Thoracic aorta (tissue), 2 donors: ENCODE data around the gene PES1. TPM values are rescaled to one million over a fixed set of nuclear protein-coding genes. Genes with fewer than 3 reads are reported as not detected.
"Not testable (repeated sequence)": the region's sequence is repeated elsewhere in the genome, so short reads cannot be mapped to it uniquely, and the experiment has no call there.

Source experiments
- ATAC-seq: fragments of 150-250 bp; one replicate; pipeline ENCODE4 v1.8.0; 2017; ENCODE audit warnings: low read depth; ENCODE audit not compliant: insufficient number of reproducible peaks, low FRiP score
- DNase-seq: peaks from one replicate; pipeline ENCODE4 v3.0.0-alpha.2; 2020; ENCODE audit warnings: low spot score
- H3K27ac ChIP-seq, 2 donors: fragments of 200-600 bp; sonication (generic); 1 replicate in 1 of 2; 2 replicates in 1 of 2; pipeline ENCODE4 v1.5.1; 2016; ENCODE audit warnings: mild to moderate bottlenecking in 2 of 2, moderate library complexity in 2 of 2
- H3K27me3 ChIP-seq: fragments of 200-600 bp; sonication (generic); replicated peaks from 2 replicates; pipeline ENCODE4 v1.6.0; 2016; ENCODE audit warnings: mild to moderate bottlenecking; ENCODE audit not compliant: insufficient read depth
- H3K36me3 ChIP-seq: fragments of 200-600 bp; sonication (generic); one replicate; pipeline ENCODE4 v1.5.1; 2016
- H3K4me1 ChIP-seq, 2 donors: fragments of 200-600 bp; sonication (generic); 1 replicate in 1 of 2; 2 replicates in 1 of 2; pipeline versions ENCODE4 v1.5.1 to v1.6.0; 2016; ENCODE audit warnings: low read depth in 2 of 2, mild to moderate bottlenecking in 1 of 2; ENCODE audit not compliant: control insufficient read depth in 1 of 2
- H3K4me3 ChIP-seq: fragments of 200-600 bp; sonication (generic); 2 replicates; pipeline ENCODE4 v1.5.1; 2016; ENCODE audit warnings: mild to moderate bottlenecking
- H3K9me3 ChIP-seq: fragments of 200-600 bp; sonication (generic); 2 replicates; pipeline ENCODE4 v1.5.1; 2016
- total RNA-seq, 2 donors: library from RNA; depleted of rRNA; stranded (reverse); fragments of >200 nt; gene quantifications; one replicate each; pipeline versions ENCODE4 v1.1.0 to v1.2.3, GENCODE V29; 2016
- TF ChIP-seq, protein P1 (sequence below): fragments of 200-600 bp; sonication (generic); IDR thresholded peaks from one replicate; pipeline ENCODE4 v1.5.1; 2019; ENCODE audit warnings: antibody characterized with exemption

The PES1 gene
- total RNA-seq, 2 donors from 2014 or later: 30.5 to 58.6 TPM

DNA sequence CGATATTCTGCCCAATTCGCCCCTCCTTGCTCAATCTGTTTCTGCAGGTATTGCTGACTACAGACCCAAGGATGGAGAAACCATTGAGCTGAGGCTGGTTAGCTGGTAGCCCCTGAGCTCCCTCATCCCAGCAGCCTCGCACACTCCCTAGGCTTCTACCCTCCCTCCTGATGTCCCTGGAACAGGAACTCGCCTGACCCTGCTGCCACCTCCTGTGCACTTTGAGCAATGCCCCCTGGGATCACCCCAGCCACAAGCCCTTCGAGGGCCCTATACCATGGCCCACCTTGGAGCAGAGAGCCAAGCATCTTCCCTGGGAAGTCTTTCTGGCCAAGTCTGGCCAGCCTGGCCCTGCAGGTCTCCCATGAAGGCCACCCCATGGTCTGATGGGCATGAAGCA is 34.7 kb upstream of the PES1 start:
- Histone ChIP-seq H3K27ac (no peak overlapping the region), H3K4me3 (no peak overlapping the region), H3K4me1 (no peaks in the 10 kb centered on the region), H3K27me3 (no peaks in the 10 kb centered on the region), H3K9me3 (no peaks in the 10 kb centered on the region), H3K36me3 (no peaks in the 10 kb centered on the region)
- DNase-seq (no peak), ATAC-seq (no peak)
- TF ChIP-seq, protein P1, sequence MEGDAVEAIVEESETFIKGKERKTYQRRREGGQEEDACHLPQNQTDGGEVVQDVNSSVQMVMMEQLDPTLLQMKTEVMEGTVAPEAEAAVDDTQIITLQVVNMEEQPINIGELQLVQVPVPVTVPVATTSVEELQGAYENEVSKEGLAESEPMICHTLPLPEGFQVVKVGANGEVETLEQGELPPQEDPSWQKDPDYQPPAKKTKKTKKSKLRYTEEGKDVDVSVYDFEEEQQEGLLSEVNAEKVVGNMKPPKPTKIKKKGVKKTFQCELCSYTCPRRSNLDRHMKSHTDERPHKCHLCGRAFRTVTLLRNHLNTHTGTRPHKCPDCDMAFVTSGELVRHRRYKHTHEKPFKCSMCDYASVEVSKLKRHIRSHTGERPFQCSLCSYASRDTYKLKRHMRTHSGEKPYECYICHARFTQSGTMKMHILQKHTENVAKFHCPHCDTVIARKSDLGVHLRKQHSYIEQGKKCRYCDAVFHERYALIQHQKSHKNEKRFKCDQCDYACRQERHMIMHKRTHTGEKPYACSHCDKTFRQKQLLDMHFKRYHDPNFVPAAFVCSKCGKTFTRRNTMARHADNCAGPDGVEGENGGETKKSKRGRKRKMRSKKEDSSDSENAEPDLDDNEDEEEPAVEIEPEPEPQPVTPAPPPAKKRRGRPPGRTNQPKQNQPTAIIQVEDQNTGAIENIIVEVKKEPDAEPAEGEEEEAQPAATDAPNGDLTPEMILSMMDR: no peak

DNA sequence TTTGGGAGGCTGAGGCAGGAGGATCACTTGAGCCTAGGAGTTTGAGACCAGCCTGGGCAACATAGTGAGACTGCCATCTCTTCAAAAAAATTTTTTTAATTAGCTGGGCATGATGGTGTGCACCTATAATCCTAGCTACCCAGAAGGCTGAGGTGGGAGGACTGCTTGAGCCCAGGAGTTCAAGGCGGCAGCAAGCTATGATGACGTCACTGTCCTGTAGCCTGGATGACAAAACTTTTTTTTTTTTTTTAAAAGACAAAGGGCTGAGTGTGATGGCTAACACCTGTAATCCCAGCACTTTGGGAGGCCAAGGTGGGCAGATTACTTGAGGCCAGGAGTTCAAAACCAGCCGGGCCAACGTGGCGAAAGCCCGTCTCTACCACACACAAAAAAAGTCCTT is 28.2 kb upstream of the PES1 start:
- ATAC-seq, H3K27me3 ChIP-seq, H3K36me3 ChIP-seq, H3K9me3 ChIP-seq, H3K27ac ChIP-seq, DNase-seq, H3K4me1 ChIP-seq, H3K4me3 ChIP-seq: not testable (repeated sequence)

DNA sequence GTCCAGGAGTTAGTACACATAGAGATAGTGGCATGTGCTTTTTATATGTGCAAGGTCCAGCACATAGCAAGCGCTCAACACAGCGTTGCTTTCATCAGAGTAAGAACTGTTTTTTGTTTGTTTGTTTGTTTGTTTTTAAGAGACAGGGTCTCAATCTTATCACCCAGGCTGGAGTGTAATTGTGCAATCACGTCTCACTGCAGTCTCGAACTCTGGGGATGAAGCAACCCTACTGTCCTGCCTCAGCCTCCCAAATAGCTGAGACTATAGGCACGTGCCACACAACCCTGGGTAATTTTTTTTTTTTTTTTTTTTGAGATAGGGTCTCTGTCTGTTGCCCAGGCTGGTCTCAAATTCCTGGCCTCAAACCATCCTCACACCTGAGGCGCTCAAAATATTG is 26.1 kb upstream of the PES1 start:
- TF ChIP-seq, protein P1: no peak
- H3K4me3 ChIP-seq: no peak overlapping the region
- H3K36me3 ChIP-seq: no peaks in the 10 kb centered on the region
- H3K27ac ChIP-seq: no peak overlapping the region
- DNase-seq: no peak
- H3K27me3 ChIP-seq: no peaks in the 10 kb centered on the region
- H3K9me3 ChIP-seq: no peaks in the 10 kb centered on the region
- ATAC-seq: no peak
- no peaks in the 10 kb centered on the region for H3K4me1 ChIP-seq

DNA sequence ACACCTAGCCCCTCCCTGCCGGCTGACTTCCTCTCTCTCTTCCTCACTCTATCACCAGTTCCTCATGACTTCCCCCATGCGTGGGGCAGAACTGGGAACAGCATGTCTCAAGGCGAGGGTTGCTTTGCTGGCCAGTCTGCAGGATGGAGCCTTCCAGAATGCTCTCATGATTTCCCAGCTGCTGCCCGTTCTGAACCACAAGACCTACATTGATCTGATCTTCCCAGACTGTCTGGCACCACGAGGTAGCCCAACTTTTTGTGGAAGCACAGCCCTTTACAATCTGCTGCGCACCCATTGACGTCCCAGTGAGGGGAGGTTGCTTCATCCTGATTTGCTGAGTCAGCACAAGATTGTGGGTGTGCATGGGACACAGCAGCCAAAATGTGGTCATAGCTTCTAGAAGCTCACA is 23.8 kb upstream of the PES1 start:
- TF ChIP-seq, protein P1: no peak
- no peaks in the 10 kb centered on the region for H3K9me3 ChIP-seq
- H3K27ac ChIP-seq: no peak overlapping the region
- no peak overlapping the region for H3K4me3 ChIP-seq
- H3K36me3 ChIP-seq: no peaks in the 10 kb centered on the region
- H3K27me3 ChIP-seq: no peaks in the 10 kb centered on the region
- ATAC-seq (no peak), DNase-seq (no peak)
- H3K4me1 ChIP-seq: no peaks in the 10 kb centered on the region

DNA sequence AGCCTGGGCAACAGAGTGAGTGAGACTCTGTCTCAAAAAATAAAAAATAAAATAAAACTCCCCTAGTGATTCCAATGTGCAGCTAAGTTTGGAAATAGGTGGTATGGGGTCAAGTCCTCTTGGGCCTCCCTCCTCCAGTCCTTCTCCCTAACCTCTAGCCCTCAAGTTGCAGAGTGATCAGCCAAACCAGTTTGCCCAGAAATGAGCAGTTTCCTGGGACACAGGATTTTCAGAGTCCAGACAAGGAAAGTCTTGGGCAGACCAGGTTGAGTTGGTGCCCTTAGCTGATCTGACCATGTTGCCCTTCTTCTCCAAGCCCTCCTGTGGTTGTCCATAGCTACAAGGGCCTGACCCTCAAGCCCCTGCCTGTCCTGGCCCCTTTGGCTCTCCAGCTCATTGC is 23.2 kb upstream of the PES1 start:
- Histone ChIP-seq H3K36me3 (no peaks in the 10 kb centered on the region), H3K27me3 (no peaks in the 10 kb centered on the region), H3K4me3 (no peak overlapping the region), H3K27ac (no peak overlapping the region), H3K4me1 (no peaks in the 10 kb centered on the region), H3K9me3 (no peaks in the 10 kb centered on the region)
- ATAC-seq: no peak
- TF ChIP-seq, protein P1: no peak
- DNase-seq: no peak

DNA sequence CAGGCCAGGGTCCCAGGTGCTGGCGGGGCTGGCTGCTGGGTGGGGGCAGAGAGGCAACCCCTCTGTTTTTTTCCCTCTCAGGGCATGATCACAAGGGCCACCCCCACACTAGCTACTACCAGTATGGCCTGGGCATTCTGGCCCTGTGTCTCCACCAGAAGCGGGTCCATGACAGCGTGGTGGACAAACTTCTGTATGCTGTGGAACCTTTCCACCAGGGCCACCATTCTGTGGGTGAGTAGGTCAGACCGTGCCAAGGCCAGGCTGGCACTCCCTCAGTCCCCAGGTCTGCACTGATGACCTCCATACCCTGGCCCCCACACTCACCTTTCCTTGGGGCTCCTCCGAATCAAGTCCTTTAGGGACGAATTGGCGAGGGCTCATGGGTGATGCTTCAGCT is 22.6 kb upstream of the PES1 start:
- Histone ChIP-seq H3K4me3 (no peak overlapping the region), H3K27me3 (no peaks in the 10 kb centered on the region), H3K27ac (no peak overlapping the region), H3K9me3 (no peaks in the 10 kb centered on the region), H3K4me1 (no peaks in the 10 kb centered on the region), H3K36me3 (no peaks in the 10 kb centered on the region)
- DNase-seq (no peak), ATAC-seq (no peak)
- TF ChIP-seq, protein P1: no peak
